Loucy (cell line): ENCODE measurements around the gene TPRG1.

ENCODE experiments used
- CTCF ChIP-seq: fragments of 200-600 bp; sonication (generic); conservative IDR thresholded peaks from 2 replicates; pipeline ENCODE4 v1.5.1; 2014; ENCODE audit warnings: mild to moderate bottlenecking, antibody characterized with exemption, low read length
- EZH2phosphoT487 ChIP-seq: fragments of 200-600 bp; IDR thresholded peaks from 2 replicates; pipeline ENCODE4 v1.6.1; 2018; ENCODE audit warnings: antibody characterized with exemption, mild to moderate bottlenecking, moderate library complexity, borderline replicate concordance

GRCh38 chr3:189282741-189283140, 111.0 kb downstream of the TPRG1 start:
- no peak for TF ChIP-seq CTCF
- no peak for TF ChIP-seq EZH2phosphoT487
